Measurements from ENCODE around the gene SPDYE17. TPM values are rescaled to one million over a fixed set of nuclear protein-coding genes. Genes with fewer than 3 reads are reported as not detected.
"Not testable (repeated sequence)": the region's sequence is repeated elsewhere in the genome, so short reads cannot be mapped to it uniquely, and the experiment has no call there.

The SPDYE17 gene
- not detected in 2 replicates for total RNA-seq (2021)
- not detected for Bru-seq, nascent RNA
- BruChase-seq, experiment 1, labeled RNA remaining after a 2-hour chase = not detected
- not detected for BruChase-seq, experiment 2, labeled RNA remaining after a 6-hour chase
- long read RNA-seq, partial matches to known transcripts = 0 of 2 reads
- long read RNA-seq, other reads (novel, unspliced or antisense) = 2 of 2 reads

- CTCF ChIA-PET; H3K4me1 ChIP-seq (ENCODE audit: insufficient read depth, low read length, poor library complexity, severe bottlenecking); POLR2A ChIA-PET (ENCODE audit: low non-redundant PET); H3K27ac ChIP-seq (ENCODE audit: low read depth, low read length, poor library complexity, severe bottlenecking); intact Hi-C loops (cut with micrococcal nuclease; ENCODE audit: unreplicated experiment); H3K9me3 ChIP-seq (ENCODE audit: low read depth, low read length, poor library complexity, severe bottlenecking); H3K36me3 ChIP-seq (ENCODE audit: insufficient read depth, low read length, poor library complexity, severe bottlenecking); H3K27me3 ChIP-seq (replicated peaks; ENCODE audit: insufficient read depth, low read depth, low read length, poor library complexity); DNase-seq (ENCODE audit: low spot score); H3K4me3 ChIP-seq (ENCODE audit: low read depth, low read length, poor library complexity, severe bottlenecking); BruUV-seq (replicated peaks): not testable (repeated sequence)
These were observed at the start of gene SPDYE17 for GRCh38 chr7:77032261-77032660. Gene SPDYE17 (minus strand): TSS chr7:77032361. CDS start chr7:77030570, 1,791 bp downstream.

GRCh38 chr7:77080236-77080635 lies 48.1 kb upstream of the SPDYE17 start:
- H3K36me3 ChIP-seq (ENCODE audit: insufficient read depth, low read length, poor library complexity, severe bottlenecking); H3K27ac ChIP-seq (ENCODE audit: low read depth, low read length, poor library complexity, severe bottlenecking); H3K27me3 ChIP-seq (replicated peaks; ENCODE audit: insufficient read depth, low read depth, low read length, poor library complexity); DNase-seq (ENCODE audit: low spot score); intact Hi-C loops (cut with micrococcal nuclease; ENCODE audit: unreplicated experiment); BruUV-seq (replicated peaks); CTCF ChIA-PET; POLR2A ChIA-PET (ENCODE audit: low non-redundant PET); H3K4me1 ChIP-seq (ENCODE audit: insufficient read depth, low read length, poor library complexity, severe bottlenecking); H3K4me3 ChIP-seq (ENCODE audit: low read depth, low read length, poor library complexity, severe bottlenecking); H3K9me3 ChIP-seq (ENCODE audit: low read depth, low read length, poor library complexity, severe bottlenecking): not testable (repeated sequence)

- H3K4me1 ChIP-seq (ENCODE audit: insufficient read depth, low read length, poor library complexity, severe bottlenecking); CTCF ChIA-PET; BruUV-seq (replicated peaks); H3K27ac ChIP-seq (ENCODE audit: low read depth, low read length, poor library complexity, severe bottlenecking); H3K27me3 ChIP-seq (replicated peaks; ENCODE audit: insufficient read depth, low read depth, low read length, poor library complexity); H3K9me3 ChIP-seq (ENCODE audit: low read depth, low read length, poor library complexity, severe bottlenecking); H3K36me3 ChIP-seq (ENCODE audit: insufficient read depth, low read length, poor library complexity, severe bottlenecking); H3K4me3 ChIP-seq (ENCODE audit: low read depth, low read length, poor library complexity, severe bottlenecking); POLR2A ChIA-PET (ENCODE audit: low non-redundant PET); DNase-seq (ENCODE audit: low spot score); intact Hi-C loops (cut with micrococcal nuclease; ENCODE audit: unreplicated experiment): not testable (repeated sequence)
These were observed 47.5 kb upstream of the SPDYE17 start for GRCh38 chr7:77079624-77080023.

GRCh38 chr7:77079112-77079511 lies 47.0 kb upstream of the SPDYE17 start:
- H3K27ac ChIP-seq (ENCODE audit: low read depth, low read length, poor library complexity, severe bottlenecking); DNase-seq (ENCODE audit: low spot score); intact Hi-C loops (cut with micrococcal nuclease; ENCODE audit: unreplicated experiment); H3K9me3 ChIP-seq (ENCODE audit: low read depth, low read length, poor library complexity, severe bottlenecking); H3K4me1 ChIP-seq (ENCODE audit: insufficient read depth, low read length, poor library complexity, severe bottlenecking); H3K4me3 ChIP-seq (ENCODE audit: low read depth, low read length, poor library complexity, severe bottlenecking); BruUV-seq (replicated peaks); H3K36me3 ChIP-seq (ENCODE audit: insufficient read depth, low read length, poor library complexity, severe bottlenecking); H3K27me3 ChIP-seq (replicated peaks; ENCODE audit: insufficient read depth, low read depth, low read length, poor library complexity); POLR2A ChIA-PET (ENCODE audit: low non-redundant PET); CTCF ChIA-PET: not testable (repeated sequence)

- intact Hi-C loops (cut with micrococcal nuclease; ENCODE audit: unreplicated experiment); H3K36me3 ChIP-seq (ENCODE audit: insufficient read depth, low read length, poor library complexity, severe bottlenecking); H3K27me3 ChIP-seq (replicated peaks; ENCODE audit: insufficient read depth, low read depth, low read length, poor library complexity); H3K4me1 ChIP-seq (ENCODE audit: insufficient read depth, low read length, poor library complexity, severe bottlenecking); CTCF ChIA-PET; H3K9me3 ChIP-seq (ENCODE audit: low read depth, low read length, poor library complexity, severe bottlenecking); H3K4me3 ChIP-seq (ENCODE audit: low read depth, low read length, poor library complexity, severe bottlenecking); H3K27ac ChIP-seq (ENCODE audit: low read depth, low read length, poor library complexity, severe bottlenecking); DNase-seq (ENCODE audit: low spot score); BruUV-seq (replicated peaks); POLR2A ChIA-PET (ENCODE audit: low non-redundant PET): not testable (repeated sequence)
These were observed 44.9 kb upstream of the SPDYE17 start for GRCh38 chr7:77077060-77077459.

GRCh38 chr7:77074786-77075396 lies 42.7 kb upstream of the SPDYE17 start:
- H3K4me3 ChIP-seq (ENCODE audit: low read depth, low read length, poor library complexity, severe bottlenecking); intact Hi-C loops (cut with micrococcal nuclease; ENCODE audit: unreplicated experiment); H3K36me3 ChIP-seq (ENCODE audit: insufficient read depth, low read length, poor library complexity, severe bottlenecking); H3K4me1 ChIP-seq (ENCODE audit: insufficient read depth, low read length, poor library complexity, severe bottlenecking); H3K27me3 ChIP-seq (replicated peaks; ENCODE audit: insufficient read depth, low read depth, low read length, poor library complexity); H3K9me3 ChIP-seq (ENCODE audit: low read depth, low read length, poor library complexity, severe bottlenecking); H3K27ac ChIP-seq (ENCODE audit: low read depth, low read length, poor library complexity, severe bottlenecking); POLR2A ChIA-PET (ENCODE audit: low non-redundant PET); BruUV-seq (replicated peaks); CTCF ChIA-PET; DNase-seq (ENCODE audit: low spot score): not testable (repeated sequence)

- CTCF ChIA-PET; BruUV-seq (replicated peaks); H3K9me3 ChIP-seq (ENCODE audit: low read depth, low read length, poor library complexity, severe bottlenecking); POLR2A ChIA-PET (ENCODE audit: low non-redundant PET); intact Hi-C loops (cut with micrococcal nuclease; ENCODE audit: unreplicated experiment); H3K4me1 ChIP-seq (ENCODE audit: insufficient read depth, low read length, poor library complexity, severe bottlenecking); H3K27ac ChIP-seq (ENCODE audit: low read depth, low read length, poor library complexity, severe bottlenecking); H3K4me3 ChIP-seq (ENCODE audit: low read depth, low read length, poor library complexity, severe bottlenecking); DNase-seq (ENCODE audit: low spot score); H3K36me3 ChIP-seq (ENCODE audit: insufficient read depth, low read length, poor library complexity, severe bottlenecking); H3K27me3 ChIP-seq (replicated peaks; ENCODE audit: insufficient read depth, low read depth, low read length, poor library complexity): not testable (repeated sequence)
These were observed 38.9 kb upstream of the SPDYE17 start for GRCh38 chr7:77071108-77071507.

GRCh38 chr7:77065869-77066268 lies 33.7 kb upstream of the SPDYE17 start:
- POLR2A ChIA-PET (ENCODE audit: low non-redundant PET); DNase-seq (ENCODE audit: low spot score); H3K36me3 ChIP-seq (ENCODE audit: insufficient read depth, low read length, poor library complexity, severe bottlenecking); H3K4me1 ChIP-seq (ENCODE audit: insufficient read depth, low read length, poor library complexity, severe bottlenecking); intact Hi-C loops (cut with micrococcal nuclease; ENCODE audit: unreplicated experiment); H3K4me3 ChIP-seq (ENCODE audit: low read depth, low read length, poor library complexity, severe bottlenecking); H3K27me3 ChIP-seq (replicated peaks; ENCODE audit: insufficient read depth, low read depth, low read length, poor library complexity); CTCF ChIA-PET; H3K27ac ChIP-seq (ENCODE audit: low read depth, low read length, poor library complexity, severe bottlenecking); BruUV-seq (replicated peaks); H3K9me3 ChIP-seq (ENCODE audit: low read depth, low read length, poor library complexity, severe bottlenecking): not testable (repeated sequence)

Measured in A673 (cell line).